Measurements from ENCODE around the gene MYO1C.

DNA sequence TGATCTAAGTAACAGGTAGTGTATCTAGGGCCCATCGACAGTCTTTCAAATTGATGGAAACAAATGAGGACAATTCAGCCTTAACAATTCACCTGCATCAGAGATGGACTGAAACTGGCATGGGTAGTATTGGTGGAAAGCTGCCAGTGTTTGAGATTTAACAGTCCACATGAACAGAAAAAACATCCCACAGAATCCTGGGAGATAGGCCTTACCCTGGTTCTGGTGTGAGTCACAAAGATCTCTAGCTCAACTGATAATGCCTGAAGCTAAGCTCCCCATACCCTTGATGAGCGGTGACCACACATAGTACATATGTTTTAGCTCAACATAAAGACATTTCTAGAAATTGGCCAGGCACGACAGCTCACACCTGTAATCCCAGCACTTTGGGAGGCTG lies 58.3 kb downstream of the MYO1C start:
- no peak for TF ChIP-seq ARNTL (CRISPR knock-in tag; IDR thresholded peaks at IDR 0.05; ENCODE audit: borderline replicate concordance, low read depth)
- TF ChIP-seq ZFP3 (CRISPR knock-in tag; IDR thresholded peaks at IDR 0.05) = no peak
- no peak for TF ChIP-seq BACH2 (CRISPR knock-in tag; IDR thresholded peaks at IDR 0.05; ENCODE audit: borderline replicate concordance)
- TF ChIP-seq RARB (CRISPR knock-in tag; IDR thresholded peaks at IDR 0.05) = no peak
- TF ChIP-seq SNAI2 (CRISPR knock-in tag; IDR thresholded peaks at IDR 0.05) = no peak
- TF ChIP-seq, protein P1, sequence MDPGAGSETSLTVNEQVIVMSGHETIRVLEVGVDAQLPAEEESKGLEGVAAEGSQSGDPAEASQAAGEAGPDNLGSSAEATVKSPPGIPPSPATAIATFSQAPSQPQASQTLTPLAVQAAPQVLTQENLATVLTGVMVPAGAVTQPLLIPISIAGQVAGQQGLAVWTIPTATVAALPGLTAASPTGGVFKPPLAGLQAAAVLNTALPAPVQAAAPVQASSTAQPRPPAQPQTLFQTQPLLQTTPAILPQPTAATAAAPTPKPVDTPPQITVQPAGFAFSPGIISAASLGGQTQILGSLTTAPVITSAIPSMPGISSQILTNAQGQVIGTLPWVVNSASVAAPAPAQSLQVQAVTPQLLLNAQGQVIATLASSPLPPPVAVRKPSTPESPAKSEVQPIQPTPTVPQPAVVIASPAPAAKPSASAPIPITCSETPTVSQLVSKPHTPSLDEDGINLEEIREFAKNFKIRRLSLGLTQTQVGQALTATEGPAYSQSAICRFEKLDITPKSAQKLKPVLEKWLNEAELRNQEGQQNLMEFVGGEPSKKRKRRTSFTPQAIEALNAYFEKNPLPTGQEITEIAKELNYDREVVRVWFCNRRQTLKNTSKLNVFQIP (CRISPR knock-in tag; IDR thresholded peaks at IDR 0.05; ENCODE audit: borderline replicate concordance, low read depth) = no peak
- no peak for TF ChIP-seq ESRRG (CRISPR knock-in tag; IDR thresholded peaks at IDR 0.05)
- no peak for TF ChIP-seq OSR1 (CRISPR knock-in tag; IDR thresholded peaks at IDR 0.05)
- no peak for TF ChIP-seq PPARA (CRISPR knock-in tag; IDR thresholded peaks at IDR 0.05; ENCODE audit: borderline replicate concordance)

All from SK-N-SH treated with all-trans-retinoic acid at 6 μM for 48 hours (cell line).